Lower leg skin (tissue), 4 donors: ENCODE data around the gene IL36RN. TPM values are rescaled to one million over a fixed set of nuclear protein-coding genes. Genes with fewer than 3 reads are reported as not detected.

Experiments used
- DNase-seq, 2 donors: peaks; one replicate each; pipeline ENCODE4 v3.0.0-alpha.2; 2019; ENCODE audit warnings: low spot score in 2 of 2
- H3K4me3 ChIP-seq: fragments of 200-600 bp; sonication (generic); 2 replicates; pipeline ENCODE4 v1.5.1; 2017; ENCODE audit warnings: mild to moderate bottlenecking, low read depth; ENCODE audit not compliant: poor library complexity, severe bottlenecking
- CTCF ChIP-seq, 3 donors: fragments of 450-650 bp; IDR thresholded peaks; one replicate each; pipeline ENCODE4 v1.5.1; 2016; ENCODE audit warnings: antibody characterized with exemption in 3 of 3, mild to moderate bottlenecking in 3 of 3, moderate library complexity in 2 of 3
- POLR2A ChIP-seq, 2 donors: fragments of 450-650 bp; IDR thresholded peaks; one replicate each; pipeline ENCODE4 v1.6.1; 2016 to 2017; ENCODE audit warnings: antibody characterized with exemption in 2 of 2, mild to moderate bottlenecking in 1 of 2, moderate library complexity in 1 of 2
- WGBS, 2 donors: methylation state at CpG; one replicate each; pipeline ENCODE4 v1.1.5; 2018; 5-methylcytosine and 5-hydroxymethylcytosine counted together
- intact Hi-C: fragments of 100-400 bp; cut with DNase I; formaldehyde crosslinking; loops from one replicate; pipeline ENCODE4 v1.15.0; 2023; ENCODE audit warnings: low total_unique reads
- total RNA-seq, 4 donors: library from RNA; depleted of rRNA; stranded (reverse); fragments of >200 nt; gene quantifications; one replicate each; pipeline ENCODE4 v1.1.0, GENCODE V29; 2016

Gene IL36RN
- total RNA-seq, 4 donors from 2014 or later = 51.0 to 121 (median 96.2) TPM

- no peak for TF ChIP-seq CTCF (IDR thresholded peaks at IDR 0.05)
- WGBS, 2 donors = 92 to 93% methylated on average over 4 of the region's 4 CpGs
- no peak overlapping the region for H3K4me3 ChIP-seq
- intact Hi-C loops = no loop called here
- no peak for DNase-seq
Observed at GRCh38 chr2:113098041-113098440, 39.0 kb downstream of the IL36RN start.

GRCh38 chr2:113098532-113098931 is 39.5 kb downstream of the IL36RN start:
- intact Hi-C loops = no loop called here
- DNase-seq = no peak
- 88 to 92% methylated on average over 5 to 6 of the region's 6 CpGs for WGBS, 2 donors
- TF ChIP-seq CTCF (IDR thresholded peaks at IDR 0.05) (no peak), POLR2A (IDR thresholded peaks at IDR 0.05) (no peak)
- H3K4me3 ChIP-seq = no peak overlapping the region

GRCh38 chr2:113102133-113102532 is 43.1 kb downstream of the IL36RN start:
- intact Hi-C loops = no loop called here

GRCh38 chr2:113103277-113103676 is 44.3 kb downstream of the IL36RN start:
- TF ChIP-seq POLR2A (IDR thresholded peaks at IDR 0.05) = no peak
- no peak for TF ChIP-seq CTCF (IDR thresholded peaks at IDR 0.05)
- 88 to 90% methylated on average over 4 of the region's 4 CpGs for WGBS, 2 donors
- no peak overlapping the region for H3K4me3 ChIP-seq
- DNase-seq = no peak
- intact Hi-C loops = no loop called here

More at GRCh38 chr2:113102133-113102532, 43.1 kb downstream of the IL36RN start:
- TF ChIP-seq CTCF (IDR thresholded peaks at IDR 0.05) = no peak
- no peak for TF ChIP-seq POLR2A (IDR thresholded peaks at IDR 0.05)
- WGBS, 2 donors = 76 to 95% methylated on average over 2 of the region's 2 CpGs
- no peak overlapping the region for H3K4me3 ChIP-seq
- no peak for DNase-seq

- intact Hi-C loops = no loop called here
- no peak for TF ChIP-seq CTCF (IDR thresholded peaks at IDR 0.05)
- no peak for TF ChIP-seq POLR2A (IDR thresholded peaks at IDR 0.05)
- DNase-seq = no peak
- 63 to 83% methylated on average over 3 of the region's 3 CpGs for WGBS, 2 donors
- no peak overlapping the region for H3K4me3 ChIP-seq
Observed at GRCh38 chr2:113104054-113104611, 45.1 kb downstream of the IL36RN start.
